Stomach (tissue), 9 donors: ENCODE measurements around the gene RAB30. TPM values are rescaled to one million over a fixed set of nuclear protein-coding genes. Genes with fewer than 3 reads are reported as not detected.
A peak's percentile ranks its signal among the peaks of the same experiment; 100 is the strongest.

Experiments
- DNase-seq, 2 donors: peaks; one replicate each; pipeline versions ENCODE4 v3.0.0 to v3.0.0-alpha.2; 2013 to 2019
- H3K27ac ChIP-seq, 5 donors: fragments of 200-600 bp in 4 of 5; sonication (generic) in 4 of 5; one replicate each; pipeline ENCODE4 v1.5.1; 2013 to 2019; ENCODE audit warnings: mild to moderate bottlenecking in 1 of 5, moderate library complexity in 1 of 5
- H3K27me3 ChIP-seq, 3 donors: fragments of 200-600 bp; sonication (generic); one replicate each; pipeline ENCODE4 v1.5.1; 2017 to 2019; ENCODE audit warnings: mixed run types in 1 of 3
- H3K36me3 ChIP-seq, 4 donors: fragments of 200-600 bp; sonication (generic); 1 replicate in 3 of 4; 2 replicates in 1 of 4; pipeline ENCODE4 v1.5.1; 2016 to 2019
- H3K4me1 ChIP-seq, 4 donors: fragments of 200-600 bp; sonication (generic); one replicate each; pipeline ENCODE4 v1.5.1; 2016 to 2019
- H3K4me3 ChIP-seq, 4 donors: fragments of 200-600 bp; sonication (generic) in 3 of 4; one replicate each; pipeline ENCODE4 v1.5.1; 2016 to 2019; ENCODE audit warnings: mild to moderate bottlenecking in 1 of 4
- H3K9me3 ChIP-seq, 4 donors: fragments of 200-600 bp; sonication (generic); one replicate each; pipeline ENCODE4 v1.5.1; 2016 to 2019
- EP300 ChIP-seq: sonication (generic); formaldehyde crosslinking; IDR thresholded peaks from one replicate; pipeline ENCODE4 v1.6.1; 2017; ENCODE audit warnings: antibody characterized with exemption
- POLR2A ChIP-seq, 4 donors: fragments of 450-650 bp; IDR thresholded peaks; one replicate each; pipeline ENCODE4 v1.6.1; 2016; ENCODE audit warnings: antibody characterized with exemption in 4 of 4, control low read depth in 2 of 4, mild to moderate bottlenecking in 1 of 4, moderate library complexity in 1 of 4
- POLR2AphosphoS5 ChIP-seq, 3 donors: sonication (generic); formaldehyde crosslinking; IDR thresholded peaks; one replicate each; pipeline ENCODE4 v1.6.1; 2016; ENCODE audit warnings: antibody characterized with exemption in 3 of 3
- WGBS, 5 donors: extraction: QIAGEN DNeasy Blood & Tissue Kit in 3 of 5; methylation state at CpG; one replicate each; pipeline versions ENCODE4 v1.1.5 to v1.1.7; 2013 to 2018; 5-methylcytosine and 5-hydroxymethylcytosine counted together
- intact Hi-C: fragments of 100-400 bp; cut with DNase I; formaldehyde crosslinking; loops from one replicate; pipeline ENCODE4 v1.15.1; 2023; ENCODE audit warnings: low total_unique reads
- polyA plus RNA-seq, 3 donors: library from polyadenylated mRNA; stranded (reverse); fragments of 200-250 nt; gene quantifications; one replicate each; pipeline ENCODE4 v1.2.3, GENCODE V29; 2013
- small RNA-seq, 4 donors: library from RNA; depleted of rRNA; stranded (forward); fragments of <200 nt; gene quantifications; one replicate each; pipeline ENCODE3, GENCODE V24; 2016
- total RNA-seq, 5 donors: library from RNA; depleted of rRNA; stranded (reverse); fragments of >200 nt; gene quantifications; one replicate each; pipeline versions ENCODE4 v1.1.0 to v1.2.3, GENCODE V29; 2014 to 2016
- TF ChIP-seq, protein P1 (sequence below), 7 experiments: fragments of 450-650 bp in 4 of 7; fragments of 200-600 bp in 3 of 7; sonication (generic) in 3 of 7; IDR thresholded peaks; one replicate each; pipeline ENCODE4 v1.5.1; 2016 to 2019; ENCODE audit warnings: antibody characterized with exemption in 7 of 7, control low read depth in 2 of 7, mild to moderate bottlenecking in 1 of 7
- donor health status: healthy with polysubstance abuse.
- donor health status: Bipolar disorder and iron deficiency.
- donor health status: healthy.

The RAB30 gene
- total and polyA plus RNA-seq, 8 donors, result 0.29 to 14.0 (median 3.1) TPM

DNA sequence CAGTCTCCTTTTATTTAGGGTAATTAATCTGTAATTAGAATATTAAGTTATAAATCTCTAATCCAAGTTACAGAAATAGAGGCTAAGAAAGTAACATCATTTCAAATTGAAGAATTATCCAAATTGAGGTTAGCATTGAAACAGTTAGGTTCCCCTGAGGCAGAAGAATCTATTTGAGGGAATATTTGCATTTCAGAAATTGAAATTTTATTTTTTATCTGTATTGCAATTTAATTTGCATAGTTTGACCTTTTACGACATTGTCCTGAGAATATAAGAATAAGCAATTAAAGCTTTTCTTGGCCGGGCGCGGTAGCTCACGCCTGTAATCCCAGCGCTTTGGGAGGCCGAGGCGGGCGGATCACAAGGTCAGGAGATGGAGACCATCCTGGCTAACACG is 142.6 kb downstream of the RAB30 start:
- Histone ChIP-seq H3K27me3 (no peaks in the 10 kb centered on the region), H3K36me3 (no peaks in the 10 kb centered on the region), H3K4me3 (no peak overlapping the region), H3K4me1 (peaks cover 0 to 7% (median 0%) of the 10 kb centered on the region in 4 donors), H3K27ac (no peak overlapping the region), H3K9me3 (no peaks in the 10 kb centered on the region)
- 93 to 99% (median 96%) methylated on average over 8 to 10 of the region's 10 CpGs for WGBS, 5 donors
- no peak for DNase-seq
- TF ChIP-seq POLR2AphosphoS5 (IDR thresholded peaks at IDR 0.05), result no peak
- no peak for TF ChIP-seq POLR2A (IDR thresholded peaks at IDR 0.05)
- TF ChIP-seq, protein P1, sequence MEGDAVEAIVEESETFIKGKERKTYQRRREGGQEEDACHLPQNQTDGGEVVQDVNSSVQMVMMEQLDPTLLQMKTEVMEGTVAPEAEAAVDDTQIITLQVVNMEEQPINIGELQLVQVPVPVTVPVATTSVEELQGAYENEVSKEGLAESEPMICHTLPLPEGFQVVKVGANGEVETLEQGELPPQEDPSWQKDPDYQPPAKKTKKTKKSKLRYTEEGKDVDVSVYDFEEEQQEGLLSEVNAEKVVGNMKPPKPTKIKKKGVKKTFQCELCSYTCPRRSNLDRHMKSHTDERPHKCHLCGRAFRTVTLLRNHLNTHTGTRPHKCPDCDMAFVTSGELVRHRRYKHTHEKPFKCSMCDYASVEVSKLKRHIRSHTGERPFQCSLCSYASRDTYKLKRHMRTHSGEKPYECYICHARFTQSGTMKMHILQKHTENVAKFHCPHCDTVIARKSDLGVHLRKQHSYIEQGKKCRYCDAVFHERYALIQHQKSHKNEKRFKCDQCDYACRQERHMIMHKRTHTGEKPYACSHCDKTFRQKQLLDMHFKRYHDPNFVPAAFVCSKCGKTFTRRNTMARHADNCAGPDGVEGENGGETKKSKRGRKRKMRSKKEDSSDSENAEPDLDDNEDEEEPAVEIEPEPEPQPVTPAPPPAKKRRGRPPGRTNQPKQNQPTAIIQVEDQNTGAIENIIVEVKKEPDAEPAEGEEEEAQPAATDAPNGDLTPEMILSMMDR (IDR thresholded peaks at IDR 0.05), result no peak
- no peak for TF ChIP-seq EP300
- intact Hi-C loops, result no loop called here

GRCh38 chr11:82927264-82927880 is 144.3 kb downstream of the RAB30 start:
- Histone ChIP-seq H3K36me3 (no peaks in the 10 kb centered on the region), H3K27ac (no peak overlapping the region), H3K4me1 (peaks cover 0 to 7% (median 0%) of the 10 kb centered on the region in 4 donors), H3K27me3 (no peaks in the 10 kb centered on the region), H3K9me3 (no peaks in the 10 kb centered on the region), H3K4me3 (no peak overlapping the region)
- TF ChIP-seq EP300 (no peak), POLR2AphosphoS5 (IDR thresholded peaks at IDR 0.05) (no peak), POLR2A (IDR thresholded peaks at IDR 0.05) (no peak)
- TF ChIP-seq, protein P1 (IDR thresholded peaks at IDR 0.05), result peak in 5 of 7 experiments; percentile 44 to 89 (median 57)
- intact Hi-C loops, result no loop called here
- DNase-seq, result peak in 1 of 2 donors; percentile 78

DNA sequence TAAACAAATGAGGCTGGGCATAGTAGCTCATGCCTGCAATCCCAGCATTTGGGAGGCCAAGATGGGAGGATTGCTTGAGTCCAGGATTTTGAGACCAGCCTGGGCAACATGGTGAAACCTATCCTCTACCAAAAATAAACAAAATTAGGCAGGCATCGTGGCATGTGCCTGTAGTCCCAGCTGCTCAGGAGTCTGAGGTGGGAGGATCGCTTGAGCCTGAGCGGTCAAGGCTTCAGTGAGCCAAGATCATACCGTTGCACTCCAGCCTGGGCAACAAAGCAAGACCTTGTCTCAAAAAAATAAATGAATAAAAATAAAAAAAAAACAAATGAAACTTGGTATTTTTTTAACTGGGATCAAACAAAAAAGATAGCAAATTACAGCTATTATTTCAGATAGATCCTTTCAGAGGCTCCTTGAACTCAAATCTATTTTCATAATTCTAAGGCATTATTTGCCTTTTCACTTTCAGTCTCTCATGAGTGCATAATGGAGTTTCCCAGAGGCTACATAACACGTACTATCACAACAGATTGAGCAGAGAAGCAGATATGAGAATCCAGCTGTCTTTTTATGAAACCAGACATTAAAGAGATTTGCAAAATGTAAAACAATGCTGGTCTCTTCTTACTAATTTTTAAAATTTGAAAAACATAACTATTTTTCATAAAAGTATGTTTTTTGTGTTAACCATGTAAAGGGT is 147.0 kb downstream of the RAB30 start:
- DNase-seq, result no peak
- no peaks in the 10 kb centered on the region for H3K36me3 ChIP-seq
- no peaks in the 10 kb centered on the region for H3K9me3 ChIP-seq
- peaks cover 0 to 7% (median 0%) of the 10 kb centered on the region in 4 donors for H3K4me1 ChIP-seq
- H3K27ac ChIP-seq, result no peak overlapping the region
- WGBS, 5 donors, result 92 to 96% (median 95%) methylated on average over 5 of the region's 5 CpGs
- H3K27me3 ChIP-seq, result no peaks in the 10 kb centered on the region
- intact Hi-C loops, result no loop called here
- TF ChIP-seq EP300 (no peak), POLR2A (IDR thresholded peaks at IDR 0.05) (no peak), POLR2AphosphoS5 (IDR thresholded peaks at IDR 0.05) (no peak)
- TF ChIP-seq, protein P1 (IDR thresholded peaks at IDR 0.05), result no peak
- H3K4me3 ChIP-seq, result no peak overlapping the region

Small RNAs within 50 kb of the gene (small RNA-seq; reads per million reads assigned to genes)
- 0 reads per million in 4 donors for gene SNORA70E

Other genes with a start within 250 kb of the RAB30 start
- 10 to 100 TPM in 4 of 5 donors, 1 to 10 TPM in 1; 6.4 to 70.1 (median 33.8) TPM for gene PRCP, start 171.5 kb downstream of the RAB30 start, total RNA-seq
- gene PRCP, start 171.5 kb downstream of the RAB30 start, polyA plus RNA-seq, result 10 to 100 TPM; 16.9 to 38.8 (median 25.5) TPM
- 1 to 10 TPM in 2 of 5 donors, not detected in 3; 1.6 to 2.6 TPM for gene DDIAS, start 170.2 kb downstream of the RAB30 start, total RNA-seq
- 1 to 10 TPM in 2 of 3 donors, under 1 TPM in 1; 0.31 to 1.6 (median 1.0) TPM for gene DDIAS, start 170.2 kb downstream of the RAB30 start, polyA plus RNA-seq
- gene PCF11, start 85.2 kb upstream of the RAB30 start, total RNA-seq, result 10 to 100 TPM; 58.0 to 87.2 (median 75.9) TPM
- 10 to 100 TPM; 10.1 to 25.4 (median 12.8) TPM for gene PCF11, start 85.2 kb upstream of the RAB30 start, polyA plus RNA-seq
- 10 to 100 TPM in 2 of 5 donors, 1 to 10 TPM in 2, under 1 TPM in 1; 0.87 to 21.0 (median 5.4) TPM for gene ANKRD42, start 121.8 kb upstream of the RAB30 start, total RNA-seq
- gene ANKRD42, start 121.8 kb upstream of the RAB30 start, polyA plus RNA-seq, result 1 to 10 TPM; 4.5 to 6.1 (median 4.5) TPM
- 10 to 100 TPM in 4 of 5 donors, 1 to 10 TPM in 1; 5.3 to 48.4 (median 27.8) TPM for gene CCDC90B, start 214.5 kb upstream of the RAB30 start, total RNA-seq
- gene CCDC90B, start 214.5 kb upstream of the RAB30 start, polyA plus RNA-seq, result 10 to 100 TPM; 23.5 to 46.0 (median 43.5) TPM